Measurements from ENCODE around the gene NLGN3. TPM values are rescaled to one million over a fixed set of nuclear protein-coding genes. Genes with fewer than 3 reads are reported as not detected.

The NLGN3 gene
- total and polyA plus RNA-seq, 9 donors = 2.1 to 10.9 (median 5.2) TPM

- intact Hi-C loops (cut with DNase I) = no loop called here
- Histone ChIP-seq H3K36me3 (no peaks in the 10 kb centered on the region), H3K9me3 (no peaks in the 10 kb centered on the region), H3K4me3 (no peak overlapping the region), H3K27me3 (no peaks in the 10 kb centered on the region), H3K4me1 (ENCODE audit: insufficient read depth) (no peaks in the 10 kb centered on the region), H3K27ac (no peak overlapping the region)
- WGBS, 3 donors = 63 to 90% (median 80%) methylated on average over 1 of the region's 1 CpG
- no peak for DNase-seq
- no peak for TF ChIP-seq POLR2A (IDR thresholded peaks at IDR 0.05)
- TF ChIP-seq CTCF (IDR thresholded peaks at IDR 0.05) = no peak
- TF ChIP-seq EP300 (IDR thresholded peaks at IDR 0.05) = no peak
Measured at GRCh38 chrX:71214152-71214551, 69.5 kb downstream of the NLGN3 start.

GRCh38 chrX:71214604-71215337, 70.1 kb downstream of the NLGN3 start:
- DNase-seq = no peak
- 75 to 80% (median 77%) methylated on average over 5 of the region's 5 CpGs for WGBS, 3 donors
- intact Hi-C loops (cut with DNase I) = no loop called here
- Histone ChIP-seq H3K27ac (no peak overlapping the region), H3K27me3 (no peaks in the 10 kb centered on the region), H3K36me3 (no peaks in the 10 kb centered on the region), H3K4me3 (no peak overlapping the region), H3K4me1 (ENCODE audit: insufficient read depth) (no peaks in the 10 kb centered on the region), H3K9me3 (no peaks in the 10 kb centered on the region)
- TF ChIP-seq POLR2A (IDR thresholded peaks at IDR 0.05) (no peak), CTCF (IDR thresholded peaks at IDR 0.05) (no peak), EP300 (IDR thresholded peaks at IDR 0.05) (no peak)

GRCh38 chrX:71215338-71215912, 70.8 kb downstream of the NLGN3 start:
- Histone ChIP-seq H3K36me3 (no peaks in the 10 kb centered on the region), H3K4me3 (no peak overlapping the region), H3K27ac (no peak overlapping the region), H3K27me3 (no peaks in the 10 kb centered on the region), H3K4me1 (ENCODE audit: insufficient read depth) (no peaks in the 10 kb centered on the region), H3K9me3 (no peaks in the 10 kb centered on the region)
- 82 to 86% (median 85%) methylated on average over 10 of the region's 10 CpGs for WGBS, 3 donors
- no peak for TF ChIP-seq EP300 (IDR thresholded peaks at IDR 0.05)
- TF ChIP-seq CTCF (IDR thresholded peaks at IDR 0.05) = no peak
- TF ChIP-seq POLR2A (IDR thresholded peaks at IDR 0.05) = no peak
- intact Hi-C loops (cut with DNase I) = no loop called here
- DNase-seq = no peak

GRCh38 chrX:71216485-71216884, 71.8 kb downstream of the NLGN3 start:
- Histone ChIP-seq H3K9me3 (no peaks in the 10 kb centered on the region), H3K27me3 (no peaks in the 10 kb centered on the region), H3K27ac (no peak overlapping the region), H3K4me3 (no peak overlapping the region), H3K4me1 (ENCODE audit: insufficient read depth) (no peaks in the 10 kb centered on the region), H3K36me3 (no peaks in the 10 kb centered on the region)
- intact Hi-C loops (cut with DNase I) = no loop called here
- peak in 1 of 5 donors; percentile 37 for DNase-seq
- no peak for TF ChIP-seq POLR2A (IDR thresholded peaks at IDR 0.05)
- no peak for TF ChIP-seq EP300 (IDR thresholded peaks at IDR 0.05)
- no peak for TF ChIP-seq CTCF (IDR thresholded peaks at IDR 0.05)
- 32 to 41% (median 32%) methylated on average over 6 of the region's 6 CpGs for WGBS, 3 donors
